Measurements from ENCODE around the gene SLC44A5.

GRCh38 chr1:75431843-75432242 lies 179.1 kb downstream of the SLC44A5 start:
- TF ChIP-seq, protein P1, sequence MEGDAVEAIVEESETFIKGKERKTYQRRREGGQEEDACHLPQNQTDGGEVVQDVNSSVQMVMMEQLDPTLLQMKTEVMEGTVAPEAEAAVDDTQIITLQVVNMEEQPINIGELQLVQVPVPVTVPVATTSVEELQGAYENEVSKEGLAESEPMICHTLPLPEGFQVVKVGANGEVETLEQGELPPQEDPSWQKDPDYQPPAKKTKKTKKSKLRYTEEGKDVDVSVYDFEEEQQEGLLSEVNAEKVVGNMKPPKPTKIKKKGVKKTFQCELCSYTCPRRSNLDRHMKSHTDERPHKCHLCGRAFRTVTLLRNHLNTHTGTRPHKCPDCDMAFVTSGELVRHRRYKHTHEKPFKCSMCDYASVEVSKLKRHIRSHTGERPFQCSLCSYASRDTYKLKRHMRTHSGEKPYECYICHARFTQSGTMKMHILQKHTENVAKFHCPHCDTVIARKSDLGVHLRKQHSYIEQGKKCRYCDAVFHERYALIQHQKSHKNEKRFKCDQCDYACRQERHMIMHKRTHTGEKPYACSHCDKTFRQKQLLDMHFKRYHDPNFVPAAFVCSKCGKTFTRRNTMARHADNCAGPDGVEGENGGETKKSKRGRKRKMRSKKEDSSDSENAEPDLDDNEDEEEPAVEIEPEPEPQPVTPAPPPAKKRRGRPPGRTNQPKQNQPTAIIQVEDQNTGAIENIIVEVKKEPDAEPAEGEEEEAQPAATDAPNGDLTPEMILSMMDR (IDR thresholded peaks at IDR 0.05) = no peak
- TF ChIP-seq POLR2A (IDR thresholded peaks at IDR 0.05) (no peak), POLR2AphosphoS5 (IDR thresholded peaks at IDR 0.05) (no peak), EP300 (IDR thresholded peaks at IDR 0.05) (no peak)

Measured in suprapubic skin (tissue), 4 donors.